WTC11 (cell line): ENCODE measurements around the gene GAK.
"Not testable (repeated sequence)": the region's sequence is repeated elsewhere in the genome, so short reads cannot be mapped to it uniquely, and the experiment has no call there.

ENCODE experiments used
- CTCF ChIP-seq: fragments of 200-600 bp; IDR thresholded peaks from 2 replicates; pipeline ENCODE4 v1.8.0; 2022; ENCODE audit warnings: antibody characterized with exemption
- ELF4 ChIP-seq: sonication (generic); formaldehyde crosslinking; IDR thresholded peaks from 2 replicates; pipeline ENCODE4 v1.8.1; 2022; ENCODE audit warnings: low read depth, mild to moderate bottlenecking, moderate library complexity, missing genetic modification reagents
- ESRRA ChIP-seq: sonication (generic); formaldehyde crosslinking; IDR thresholded peaks from 2 replicates; pipeline ENCODE4 v1.8.1; 2022; ENCODE audit warnings: mild to moderate bottlenecking, missing genetic modification reagents, borderline replicate concordance
- FOXP4 ChIP-seq: sonication (generic); formaldehyde crosslinking; IDR thresholded peaks from 2 replicates; pipeline ENCODE4 v1.8.0; 2022; ENCODE audit warnings: mild to moderate bottlenecking, missing genetic modification reagents
- MYBL2 ChIP-seq: sonication (generic); formaldehyde crosslinking; IDR thresholded peaks from 2 replicates; pipeline ENCODE4 v1.8.1; 2023; ENCODE audit warnings: mild to moderate bottlenecking, moderate library complexity, missing genetic modification reagents
- RELA ChIP-seq: sonication (generic); formaldehyde crosslinking; IDR thresholded peaks from 2 replicates; pipeline ENCODE4 v1.8.1; 2022; ENCODE audit warnings: missing genetic modification reagents, mild to moderate bottlenecking, borderline replicate concordance
- SP1 ChIP-seq: sonication (generic); formaldehyde crosslinking; conservative IDR thresholded peaks from 2 replicates; pipeline ENCODE4 v1.8.1; 2022; ENCODE audit warnings: missing genetic modification reagents
- ZBTB21 ChIP-seq: sonication (generic); formaldehyde crosslinking; IDR thresholded peaks from 2 replicates; pipeline ENCODE4 v1.8.1; 2023; ENCODE audit warnings: mild to moderate bottlenecking, missing genetic modification reagents, borderline replicate concordance

GRCh38 chr4:806979-807378 is 125.1 kb downstream of the GAK start:
- TF ChIP-seq CTCF; ESRRA (CRISPR knock-in tag); ELF4 (CRISPR knock-in tag); RELA (CRISPR knock-in tag); FOXP4 (CRISPR knock-in tag); MYBL2 (CRISPR knock-in tag); ZBTB21 (CRISPR knock-in tag); SP1 (CRISPR knock-in tag): not testable (repeated sequence)
